GM12878 (cell line): ENCODE data around the gene YWHAG. TPM values are rescaled to one million over a fixed set of nuclear protein-coding genes. Genes with fewer than 3 reads are reported as not detected.
A peak's percentile ranks its signal among the peaks of the same experiment; 100 is the strongest.

Source experiments
- ATAC-seq: fragments of 200-7000 bp; cut with Tn5 transposase; 3 replicates; pipeline ENCODE4 v1.9.1; 2020; ENCODE audit warnings: mild to moderate bottlenecking, moderate library complexity
- BruUV-seq: library from RNA; stranded (reverse); fragments of 400-500 nt; replicated peaks from 2 replicates; lab custom pipeline; 2021; lab: Mats Ljungman, UMichigan
- CTCF ChIA-PET: fragments of 300-600 bp; sonication (Branson Sonifier 250); formaldehyde crosslinking; extraction: SDS; loops from one replicate; lab custom pipeline; 2021; ENCODE audit warnings: inconsistent platforms; lab: Yijun Ruan, JAX
- POLR2A ChIA-PET: fragments of 350-600 bp; formaldehyde crosslinking; extraction: SDS; loops from one replicate; lab custom pipeline; 2021; ENCODE audit warnings: inconsistent platforms; lab: Charles Lee
- RAD21 ChIA-PET: fragments of 300-600 bp; sonication (Branson Sonifier 250); formaldehyde crosslinking; loops from one replicate; lab custom pipeline; 2023; ENCODE audit warnings: antibody characterized with exemption; ENCODE audit not compliant: unreplicated experiment; lab: Charles Lee
- SMC1A ChIA-PET: fragments of 300-600 bp; sonication (Branson Sonifier 250); formaldehyde crosslinking; loops from one replicate; lab custom pipeline; 2023; ENCODE audit not compliant: unreplicated experiment, uncharacterized antibody; lab: Charles Lee
- DNase-seq: peaks from one replicate; pipeline ENCODE4 v3.0.0-alpha.2; 2011; ENCODE audit warnings: low read depth, low spot score
- FAIRE-seq: peaks from 3 replicates; lab custom pipeline; 2011; peaks lifted over from hg19 to GRCh38; lab: Jason Lieb, UNC
- H2AFZ ChIP-seq: 2 replicates; pipeline ENCODE4 v1.6.0; 2011; ENCODE audit warnings: low read depth, low read length, control low read depth; ENCODE audit not compliant: control insufficient read depth
- H3K27ac ChIP-seq: 2 replicates; pipeline ENCODE4 v1.5.1; 2011; ENCODE audit warnings: control low read depth; ENCODE audit not compliant: control insufficient read depth, insufficient read depth
- H3K27me3 ChIP-seq, 2 experiments: replicated peaks in 1 of 2; 2 replicates each; pipeline versions ENCODE4 v1.6.0 to v1.6.1; 2011; ENCODE audit warnings: low read length in 1 of 2; ENCODE audit not compliant: control insufficient read depth in 2 of 2, insufficient read depth in 2 of 2
- H3K36me3 ChIP-seq, 2 experiments: 2 replicates each; pipeline ENCODE4 v1.5.1; 2011; ENCODE audit warnings: low read length in 1 of 2; ENCODE audit not compliant: control insufficient read depth in 2 of 2, insufficient read depth in 2 of 2
- H3K4me1 ChIP-seq: 2 replicates; pipeline ENCODE4 v1.6.1; 2011; ENCODE audit warnings: mild to moderate bottlenecking, low read length, moderate library complexity, mixed read lengths; ENCODE audit not compliant: control insufficient read depth, insufficient read depth
- H3K4me2 ChIP-seq: 2 replicates; pipeline ENCODE4 v1.6.0; 2011; ENCODE audit warnings: control low read depth; ENCODE audit not compliant: control insufficient read depth, insufficient read depth
- H3K4me3 ChIP-seq: fragments of 200-600 bp; sonication (generic); 2 replicates; pipeline ENCODE4 v1.5.1; 2016
- H3K79me2 ChIP-seq: 2 replicates; pipeline ENCODE4 v1.6.0; 2011; ENCODE audit warnings: low read length; ENCODE audit not compliant: control insufficient read depth, insufficient read depth
- H3K9ac ChIP-seq: 2 replicates; pipeline ENCODE4 v1.8.0; 2011; ENCODE audit warnings: low read length, control low read depth, mixed read lengths; ENCODE audit not compliant: control insufficient read depth, insufficient read depth
- H3K9me3 ChIP-seq: replicated peaks from 3 replicates; pipeline ENCODE4 v1.5.1; 2011; ENCODE audit warnings: mild to moderate bottlenecking, low read length; ENCODE audit not compliant: control insufficient read depth, insufficient read depth
- H4K20me1 ChIP-seq: 2 replicates; pipeline ENCODE4 v1.6.0; 2011; ENCODE audit not compliant: control insufficient read depth, insufficient read depth
- BCL3 ChIP-seq: IDR thresholded peaks from 2 replicates; pipeline ENCODE4 v1.6.1; 2011; ENCODE audit warnings: borderline replicate concordance, low read depth, mild to moderate bottlenecking, moderate library complexity, low read length; ENCODE audit not compliant: insufficient read depth, poor library complexity, severe bottlenecking
- TBL1XR1 ChIP-seq: IDR thresholded peaks from 2 replicates; pipeline ENCODE4 v1.6.1; 2012; ENCODE audit warnings: low read depth, low read length, improper control_type of control experiment
- WGBS: methylation state at CpG from one replicate; pipeline ENCODE4 v1.1.6; 2016; ENCODE audit warnings: low lambda C conversion rate; ENCODE audit not compliant: insufficient replicate concordance, insufficient coverage; ENCODE audit errors: missing lambda C conversion rate; 5-methylcytosine and 5-hydroxymethylcytosine counted together
- in situ Hi-C: fragments of 300-500 bp; cut with MboI; formaldehyde crosslinking; loops from 9 replicates; pipeline ENCODE4 v1.14.3; 2018; ENCODE audit warnings: mixed read lengths
- intact Hi-C: fragments of 100-400 bp; cut with micrococcal nuclease; formaldehyde crosslinking; loops from one replicate; pipeline ENCODE4 v1.14.2; 2022; ENCODE audit not compliant: unreplicated experiment
- polyA plus RNA-seq, 11 experiments: library from polyadenylated mRNA; depleted of rRNA in 4 of 11; unstranded in 6 of 11; stranded (reverse) in 5 of 11; fragments of >200 nt; fragmentation: Nextera tagmentation in 4 of 11; fragmentation: Illumina TruSeq in 1 of 11; extraction: Ambion mirVana in 4 of 11; extraction: Trizol in 1 of 11; gene quantifications; 1 replicate in 1 of 11; 2 replicates in 10 of 11; pipeline versions ENCODE4 v1.2.1 to v1.2.3, GENCODE V29; 2011 to 2016; ENCODE audit warnings: inconsistent platforms in 2 of 11, missing spikeins in 2 of 11, low read depth in 1 of 11
- total RNA-seq, 4 experiments: library from RNA; depleted of rRNA in 3 of 4; stranded (reverse); fragments of >200 nt in 3 of 4; fragmentation: Illumina TruSeq in 1 of 4; extraction: Trizol in 1 of 4; gene quantifications; 2 replicates each; pipeline versions ENCODE4 v1.2.1 to v1.2.3, GENCODE V29; 2013 to 2021
- TF ChIP-seq, protein P1 (sequence below): fragments of 450-650 bp; IDR thresholded peaks from 2 replicates; pipeline ENCODE4 v1.6.1; 2014; ENCODE audit warnings: mild to moderate bottlenecking
- TF ChIP-seq, protein P2 (sequence below): IDR thresholded peaks from 2 replicates; pipeline ENCODE4 v1.6.1; 2011; ENCODE audit warnings: mild to moderate bottlenecking, low read depth, low read length, moderate library complexity; ENCODE audit not compliant: insufficient replicate concordance

Gene YWHAG
- total and polyA plus RNA-seq, 10 of the 15 experiments (the other 5 are each of a cell fraction or from before 2014, with no cell fraction given), result 20.2 to 157 (median 41.3) TPM

DNA sequence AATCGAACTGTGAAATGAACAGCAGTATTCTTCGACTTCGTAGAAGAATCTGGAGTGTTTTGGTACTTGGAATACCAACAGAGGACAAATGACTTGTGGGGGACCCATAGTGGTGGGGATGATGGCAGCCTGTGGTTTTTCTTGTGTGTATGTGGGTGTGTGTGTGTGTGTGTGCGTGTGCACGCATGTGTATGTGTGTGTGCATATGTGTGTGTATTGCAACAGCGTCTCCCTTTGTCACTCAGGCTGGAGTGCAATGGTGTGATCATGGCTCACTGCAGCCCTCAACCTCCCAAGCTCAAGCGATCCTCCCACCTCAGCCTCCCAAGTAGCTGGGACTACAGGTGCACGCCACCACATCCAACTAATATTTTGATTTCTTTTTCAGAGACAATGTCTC, 9.4 kb upstream of the YWHAG start:
- ATAC-seq (no peak), DNase-seq (no peak), FAIRE-seq (no peak)
- BruUV-seq, result no TSS peak
- Histone ChIP-seq H3K4me3 (no peak overlapping the region), H3K9me3 (no peaks in the 10 kb centered on the region; the same call in 2 of the 3 replicates), H3K4me1 (peaks cover 9% of the 10 kb centered on the region), H3K27me3 (no peaks in the 10 kb centered on the region; a peak in 1 of 4 replicates), H3K27ac (no peak overlapping the region), H3K9ac (no peak overlapping the region), H3K4me2 (no peak overlapping the region), H3K79me2 (no peaks in the 10 kb centered on the region), H4K20me1 (no peaks in the 10 kb centered on the region), H3K36me3 (no peaks in the 10 kb centered on the region), H2AFZ (no peak overlapping the region)
- intact Hi-C loops (no loop called here), in situ Hi-C loops (no loop called here)
- ChIA-PET CTCF (no interaction called here), POLR2A (interaction anchor here (0.5 to 1.1 kb wide), 2 partner anchors 12 to 492 kb away, joined by 3 to 5 read pairs; no protein-coding TSS in a partner anchor), SMC1A (no interaction called here), RAD21 (interaction anchor here (1.2 kb wide), 1 partner anchor 9 kb away, joined by 4 read pairs; the partner anchor contains the start of gene YWHAG)
- 53% methylated on average over 8 of the region's 8 CpGs for WGBS
- TF ChIP-seq, protein P1, sequence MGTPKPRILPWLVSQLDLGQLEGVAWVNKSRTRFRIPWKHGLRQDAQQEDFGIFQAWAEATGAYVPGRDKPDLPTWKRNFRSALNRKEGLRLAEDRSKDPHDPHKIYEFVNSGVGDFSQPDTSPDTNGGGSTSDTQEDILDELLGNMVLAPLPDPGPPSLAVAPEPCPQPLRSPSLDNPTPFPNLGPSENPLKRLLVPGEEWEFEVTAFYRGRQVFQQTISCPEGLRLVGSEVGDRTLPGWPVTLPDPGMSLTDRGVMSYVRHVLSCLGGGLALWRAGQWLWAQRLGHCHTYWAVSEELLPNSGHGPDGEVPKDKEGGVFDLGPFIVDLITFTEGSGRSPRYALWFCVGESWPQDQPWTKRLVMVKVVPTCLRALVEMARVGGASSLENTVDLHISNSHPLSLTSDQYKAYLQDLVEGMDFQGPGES, result no peak
- TF ChIP-seq TBL1XR1 (no peak), BCL3 (peak; percentile 78)
- TF ChIP-seq, protein P2, sequence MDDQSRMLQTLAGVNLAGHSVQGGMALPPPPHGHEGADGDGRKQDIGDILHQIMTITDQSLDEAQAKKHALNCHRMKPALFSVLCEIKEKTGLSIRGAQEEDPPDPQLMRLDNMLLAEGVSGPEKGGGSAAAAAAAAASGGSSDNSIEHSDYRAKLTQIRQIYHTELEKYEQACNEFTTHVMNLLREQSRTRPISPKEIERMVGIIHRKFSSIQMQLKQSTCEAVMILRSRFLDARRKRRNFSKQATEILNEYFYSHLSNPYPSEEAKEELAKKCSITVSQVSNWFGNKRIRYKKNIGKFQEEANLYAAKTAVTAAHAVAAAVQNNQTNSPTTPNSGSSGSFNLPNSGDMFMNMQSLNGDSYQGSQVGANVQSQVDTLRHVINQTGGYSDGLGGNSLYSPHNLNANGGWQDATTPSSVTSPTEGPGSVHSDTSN, result peak; percentile 27
